HG03442 (cell line): Measurements from ENCODE around the gene UMODL1.

Source experiments
- ATAC-seq: cut with Tn5 transposase; IDR thresholded peaks from one replicate; pipeline ENCODE4 v1.9.1; 2021; ENCODE audit warnings: mild to moderate bottlenecking, moderate library complexity; ENCODE audit not compliant: unreplicated experiment

UMODL1 gene

DNA sequence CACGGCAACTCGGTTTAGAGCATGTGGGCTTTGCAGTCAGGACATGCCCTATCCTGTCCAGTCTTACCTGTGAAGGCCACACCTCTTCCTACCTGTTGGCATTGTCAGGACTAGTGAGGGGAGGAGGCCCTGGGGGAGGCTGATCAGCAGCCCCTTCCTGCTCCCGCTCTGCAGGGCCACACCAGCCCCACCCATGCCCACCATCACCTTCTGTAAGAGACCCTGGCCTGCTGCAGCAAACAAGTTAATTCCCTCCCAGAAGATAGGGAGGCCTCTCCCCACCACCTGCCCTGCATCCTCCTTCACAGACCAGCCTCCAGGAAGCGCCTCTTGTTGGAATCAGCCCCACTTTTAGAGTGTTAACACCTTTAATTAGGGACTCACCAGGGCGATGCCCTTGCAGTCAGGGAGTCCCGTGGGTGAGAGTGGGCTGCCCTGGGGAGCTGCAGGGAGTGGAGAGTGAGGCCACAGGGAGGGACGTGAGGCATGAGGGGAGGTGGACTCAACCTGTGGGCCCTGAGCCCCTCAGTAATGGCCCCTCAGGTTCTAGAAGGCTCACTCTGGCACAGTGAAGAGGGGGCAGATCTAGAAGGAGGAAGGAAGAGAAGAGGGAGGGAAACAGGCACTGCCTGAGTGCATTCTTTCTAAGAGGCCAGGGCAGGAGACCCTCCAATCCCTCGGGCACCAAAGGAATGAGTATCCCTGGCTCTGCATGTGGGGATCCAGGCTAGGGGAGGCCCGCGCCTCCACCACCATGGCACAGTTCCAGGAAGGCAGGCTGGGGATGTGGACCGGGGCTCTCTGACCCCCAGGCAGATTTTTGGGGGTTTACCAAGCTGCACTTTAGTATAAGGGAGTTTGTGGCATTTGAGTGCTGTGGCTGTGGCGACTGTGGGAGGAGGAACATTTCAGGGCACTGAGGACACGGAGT, 8.2 kb downstream of the UMODL1 start:
- ATAC-seq: no peak

DNA sequence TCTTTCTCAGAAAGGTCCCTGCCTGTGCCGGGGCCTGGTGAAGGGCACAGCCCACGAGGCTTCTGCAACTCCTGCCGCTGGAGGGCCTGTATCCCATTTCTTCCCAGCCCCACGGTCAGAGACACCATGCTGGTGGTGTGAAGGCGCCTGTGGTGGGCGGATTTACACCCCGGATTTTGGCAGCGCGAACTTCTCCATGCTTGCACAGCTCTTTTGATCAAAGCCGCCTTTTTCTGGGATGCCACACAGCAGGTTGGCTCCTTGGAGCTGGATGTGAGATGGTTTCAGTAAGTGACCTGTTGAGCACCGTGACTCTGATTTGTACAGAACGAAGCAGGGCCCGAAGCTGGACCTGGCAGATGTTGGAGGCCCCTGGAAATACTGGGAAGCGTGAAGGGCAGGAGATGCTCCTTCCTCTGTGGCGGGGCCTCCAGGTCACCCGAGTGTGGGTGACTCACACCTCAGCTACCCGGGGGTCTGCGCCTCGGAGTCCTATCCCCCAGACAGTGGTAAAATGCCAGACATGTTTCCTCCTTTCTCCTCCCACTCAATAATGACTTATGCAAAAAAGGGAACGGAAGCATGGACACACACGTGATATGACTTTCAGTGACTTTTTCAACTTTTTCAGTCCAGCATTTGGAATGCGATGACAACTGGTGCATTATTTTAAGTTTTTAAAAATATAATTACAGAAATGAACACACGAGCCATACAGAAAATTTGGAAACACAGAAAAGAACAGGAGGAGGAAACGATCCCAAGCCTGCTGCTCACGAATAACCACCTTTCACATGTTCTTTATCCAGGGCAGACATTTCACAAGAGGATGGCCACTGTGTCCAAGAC, 9.0 kb downstream of the UMODL1 start:
- no peak for ATAC-seq

GRCh38 chr21:42080788-42081083, 9.6 kb downstream of the UMODL1 start:
- no peak for ATAC-seq

DNA sequence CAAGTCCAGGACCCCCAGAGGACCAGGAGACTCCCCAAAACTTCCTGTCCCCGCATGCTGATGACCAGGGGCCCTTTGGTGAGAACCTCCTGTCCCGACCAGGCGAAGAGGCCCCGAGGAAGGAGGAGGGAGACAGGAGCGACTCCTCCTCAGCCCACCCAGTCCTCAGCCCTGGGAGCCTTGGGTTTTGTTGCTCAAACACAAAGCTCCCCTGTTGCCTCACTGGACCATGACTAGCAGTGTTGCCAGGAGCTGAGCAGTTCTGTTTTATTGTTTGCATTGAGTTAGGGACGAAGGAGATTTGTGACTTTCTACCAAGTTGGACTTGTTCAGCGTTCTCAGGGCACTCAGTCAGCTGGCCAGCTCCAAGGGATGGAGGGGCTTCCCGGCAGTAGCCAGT, 10.0 kb downstream of the UMODL1 start:
- ATAC-seq: no peak

GRCh38 chr21:42081931-42082381, 10.8 kb downstream of the UMODL1 start:
- no peak for ATAC-seq

DNA sequence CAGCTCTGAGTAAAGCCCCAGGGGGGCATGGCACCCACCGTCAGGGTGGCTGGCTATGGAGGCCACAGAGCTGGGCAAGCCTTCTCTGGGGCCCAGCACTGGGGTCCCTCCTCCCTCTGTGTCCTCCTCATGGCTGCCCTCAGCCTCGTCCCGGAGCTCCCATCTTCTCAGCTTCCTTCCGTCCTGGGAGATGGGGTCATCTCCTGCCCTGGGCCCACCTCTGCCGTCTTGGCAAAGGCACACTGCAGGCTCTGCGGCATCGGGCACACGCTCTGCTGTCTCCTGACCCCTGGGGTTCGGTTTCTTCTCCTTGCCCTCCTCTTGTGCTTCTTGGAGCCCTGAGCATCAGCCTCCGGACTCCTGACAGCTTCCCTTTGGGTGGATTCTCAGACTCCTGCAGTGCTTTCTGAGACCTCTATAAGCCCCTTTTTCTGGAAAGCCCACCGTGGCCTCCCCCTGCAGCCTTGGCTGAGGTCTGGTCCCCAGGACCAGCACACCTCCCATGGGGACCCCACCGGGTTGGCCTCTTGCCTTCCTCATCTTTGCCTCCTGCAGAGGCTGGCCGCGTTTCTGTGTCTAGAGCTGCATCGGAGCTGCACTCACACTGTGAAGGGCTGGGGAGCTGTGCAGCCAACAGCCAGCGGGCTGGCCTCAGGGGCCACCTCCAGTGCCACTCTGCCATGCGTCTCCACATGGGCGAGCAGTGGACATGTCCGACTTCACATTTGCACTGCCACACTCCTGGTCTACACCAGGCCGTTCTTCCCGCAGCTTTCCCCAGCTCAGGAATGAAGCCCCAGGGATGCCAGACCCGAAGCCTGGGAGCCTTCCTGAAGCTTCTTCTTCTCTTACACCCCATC, 11.6 kb downstream of the UMODL1 start:
- ATAC-seq: no peak

GRCh38 chr21:42083361-42083690, 12.2 kb downstream of the UMODL1 start:
- ATAC-seq: no peak

GRCh38 chr21:42084079-42084478, 13.0 kb downstream of the UMODL1 start:
- ATAC-seq: no peak

DNA sequence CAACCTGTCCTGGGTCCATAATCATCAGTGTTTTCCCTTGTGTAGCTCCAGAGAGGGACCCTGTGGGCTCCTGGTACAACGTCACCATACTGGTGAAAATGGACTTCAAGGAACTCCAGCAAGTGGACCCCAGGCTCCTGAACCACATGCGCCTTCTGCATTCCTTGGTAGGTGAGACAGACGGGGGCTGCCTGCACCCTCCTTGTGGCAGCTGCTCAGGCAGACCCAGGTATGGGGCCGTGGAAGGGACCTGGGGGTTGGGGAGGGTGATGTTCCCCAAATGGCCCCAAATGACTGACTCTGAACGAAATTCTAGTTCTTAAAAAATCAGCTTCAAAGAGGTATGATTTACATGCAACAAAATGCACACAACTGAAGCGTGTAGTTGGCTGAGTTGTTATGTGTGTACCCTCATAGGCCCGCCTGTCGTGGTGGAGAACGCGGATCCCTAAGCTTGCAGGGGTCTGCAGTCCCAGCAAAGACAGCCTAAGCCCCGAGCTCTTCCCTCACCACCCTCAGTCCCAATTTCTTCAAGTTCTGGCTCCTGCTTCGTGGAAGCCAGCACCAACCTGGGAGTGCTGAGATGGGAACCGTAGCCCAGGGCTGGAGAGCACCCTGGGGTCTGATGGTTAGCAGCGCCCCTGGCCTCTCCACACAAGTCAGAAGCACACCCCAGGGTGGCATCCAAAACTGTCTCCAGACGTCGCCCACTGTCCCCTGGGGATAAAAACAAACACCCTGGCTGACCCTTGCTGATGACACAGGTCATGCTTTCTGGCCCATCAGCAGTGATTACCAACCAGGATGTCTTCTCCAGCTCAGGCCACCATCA, 14.3 kb downstream of the UMODL1 start:
- no peak for ATAC-seq

- ATAC-seq: no peak
These were observed 15.9 kb downstream of the UMODL1 start for GRCh38 chr21:42086969-42087368.

DNA sequence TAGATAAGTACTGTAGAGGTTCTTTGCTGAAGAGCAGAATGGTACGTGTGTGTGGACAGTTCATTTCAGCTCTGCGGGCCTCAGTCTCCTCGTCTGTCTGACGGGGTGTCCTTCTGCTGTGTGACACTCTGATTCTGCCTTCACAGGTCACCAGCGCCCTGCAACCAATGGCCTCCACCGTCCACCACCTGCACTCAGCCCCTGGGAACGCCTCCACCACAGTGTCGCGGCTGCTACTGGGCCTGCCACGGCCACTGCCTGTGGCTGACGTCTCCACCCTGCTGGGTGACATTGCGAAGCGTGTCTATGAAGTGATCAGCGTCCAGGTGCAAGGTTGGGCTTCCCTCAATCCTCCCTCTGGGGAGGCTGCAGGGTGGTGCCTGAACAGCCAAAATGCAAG, 17.0 kb downstream of the UMODL1 start:
- ATAC-seq: no peak

GRCh38 chr21:42088658-42089057, 17.5 kb downstream of the UMODL1 start:
- no peak for ATAC-seq

DNA sequence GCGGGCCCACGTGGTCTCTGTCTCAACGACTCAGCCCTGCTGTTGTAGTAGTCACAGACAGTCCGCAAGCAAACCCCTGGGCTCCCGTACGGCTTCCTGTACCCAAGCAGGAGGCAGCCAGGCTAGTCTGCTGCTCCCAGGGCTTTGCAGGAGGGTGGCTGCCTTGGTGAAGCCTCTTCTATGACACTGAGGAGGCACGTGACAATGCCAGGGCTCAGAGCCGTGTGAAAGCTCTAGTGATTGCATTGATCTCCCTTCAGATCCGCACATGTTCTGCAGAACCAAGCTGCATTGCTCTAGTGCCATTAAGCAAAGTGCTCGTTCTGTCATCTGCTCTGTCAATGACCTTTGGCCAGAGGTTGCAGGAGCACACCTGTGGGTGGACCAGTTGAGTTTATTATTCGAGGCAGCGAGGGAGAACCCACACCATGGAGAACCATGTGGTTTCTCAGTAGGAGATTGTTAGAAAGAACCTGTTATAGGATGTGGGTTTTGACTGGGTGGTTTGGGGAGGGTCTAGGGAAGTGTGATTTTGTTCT, 18.0 kb downstream of the UMODL1 start:
- ATAC-seq: no peak

- no peak for ATAC-seq
These were observed 18.7 kb downstream of the UMODL1 start for GRCh38 chr21:42089665-42090310.

DNA sequence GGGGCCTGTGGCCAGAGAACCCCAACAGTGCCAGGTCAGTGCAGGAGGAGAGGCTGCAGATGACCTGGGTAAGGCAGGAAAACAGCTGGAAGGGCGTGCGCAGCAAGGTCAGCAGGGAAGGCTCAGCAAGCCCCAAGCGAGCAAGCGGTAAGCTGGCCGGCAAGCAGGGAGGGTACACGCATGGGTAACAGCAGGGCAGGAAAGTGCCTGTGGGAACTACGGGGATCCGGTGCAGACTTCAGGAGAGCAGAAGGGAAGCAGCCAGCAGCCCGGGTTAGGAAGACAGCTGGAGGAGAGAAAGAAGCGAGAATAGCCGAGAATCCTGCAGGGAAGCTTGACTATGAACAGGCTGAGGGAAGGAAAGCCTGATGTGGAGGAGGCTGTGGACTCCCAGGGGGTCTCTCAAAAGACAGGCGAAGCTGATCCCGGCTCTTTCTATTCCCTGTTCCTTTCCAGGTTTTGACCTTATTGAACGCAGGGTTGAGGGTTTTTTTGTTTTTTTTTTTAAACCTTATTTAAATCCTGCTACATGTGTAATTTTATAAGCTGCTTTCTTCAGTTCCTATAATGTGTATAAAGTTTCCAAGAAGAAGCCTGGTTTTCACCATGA, 20.9 kb downstream of the UMODL1 start:
- ATAC-seq: no peak

DNA sequence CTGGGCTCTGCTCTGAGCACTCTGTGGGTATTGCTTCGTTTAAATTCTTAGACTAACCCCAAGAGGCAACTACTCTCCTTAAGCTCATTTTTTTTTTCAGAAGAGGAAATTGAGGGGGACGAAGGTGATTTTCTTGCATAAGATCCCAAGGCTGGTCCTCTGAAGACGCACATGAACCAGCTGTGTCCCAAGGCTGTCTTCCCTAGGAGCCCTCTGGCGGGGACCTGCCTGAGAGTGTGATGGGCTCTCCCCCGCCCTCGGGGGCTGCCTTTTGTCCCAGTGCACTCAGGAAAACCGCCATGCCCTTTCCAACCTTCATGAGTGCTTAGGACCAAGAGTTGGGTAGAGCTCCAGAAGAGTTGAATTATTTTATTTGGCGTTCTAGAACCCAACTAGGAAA, 21.7 kb downstream of the UMODL1 start:
- no peak for ATAC-seq

DNA sequence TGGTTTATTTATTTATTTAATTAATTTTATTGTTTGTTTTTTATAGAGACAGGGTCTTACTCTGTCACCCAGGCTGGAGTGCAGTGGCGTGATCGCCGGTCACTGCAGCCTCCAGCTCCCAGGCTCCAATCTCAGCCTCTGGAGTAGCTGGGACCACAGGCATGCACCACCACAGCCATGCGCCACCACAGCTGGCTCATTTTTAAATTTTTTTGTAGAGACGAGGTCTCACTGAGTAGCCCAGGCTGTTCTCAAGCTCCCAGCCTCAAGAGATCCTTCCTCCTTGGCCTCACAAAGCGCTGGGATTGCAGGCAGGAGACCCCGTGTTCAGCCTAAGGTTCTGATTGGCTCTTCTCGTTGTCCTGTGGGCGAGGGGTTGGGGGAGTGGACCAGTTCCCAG, 22.1 kb downstream of the UMODL1 start:
- ATAC-seq: no peak

GRCh38 chr21:42093991-42094421, 22.9 kb downstream of the UMODL1 start:
- ATAC-seq: no peak

- ATAC-seq: no peak
These were observed 23.7 kb downstream of the UMODL1 start for GRCh38 chr21:42094811-42095210.
